Ishikawa (cell line): ENCODE measurements around the gene REEP3.

Experiments
- CEBPB ChIP-seq: IDR thresholded peaks from 2 replicates; pipeline ENCODE4 v1.6.1; 2012
- CREB1 ChIP-seq: IDR thresholded peaks from 2 replicates; pipeline ENCODE4 v1.6.1; 2012; ENCODE audit warnings: low read depth
- EGR1 ChIP-seq: IDR thresholded peaks from 2 replicates; pipeline ENCODE4 v1.6.1; 2012
- EP300 ChIP-seq: IDR thresholded peaks from 2 replicates; pipeline ENCODE4 v1.6.1; 2012; ENCODE audit warnings: borderline replicate concordance
- FOXM1 ChIP-seq: IDR thresholded peaks from 2 replicates; pipeline ENCODE4 v1.6.1; 2012; ENCODE audit warnings: low read depth, borderline replicate concordance
- NFIC ChIP-seq: IDR thresholded peaks from 2 replicates; pipeline ENCODE4 v1.6.1; 2012
- RAD21 ChIP-seq: IDR thresholded peaks from 2 replicates; pipeline ENCODE4 v1.6.1; 2012; ENCODE audit warnings: low read depth
- TAF1 ChIP-seq: IDR thresholded peaks from 2 replicates; pipeline ENCODE4 v1.6.1; 2012; ENCODE audit warnings: low read depth, mild to moderate bottlenecking
- TCF12 ChIP-seq: IDR thresholded peaks from 2 replicates; pipeline ENCODE4 v1.6.1; 2012; ENCODE audit warnings: low read depth
- TEAD4 ChIP-seq: IDR thresholded peaks from 2 replicates; pipeline ENCODE4 v1.6.1; 2012
- YY1 ChIP-seq: IDR thresholded peaks from 2 replicates; pipeline ENCODE4 v1.6.1; 2012; ENCODE audit warnings: low read depth
- ZBTB7A ChIP-seq: IDR thresholded peaks from 2 replicates; pipeline ENCODE4 v1.6.1; 2012; ENCODE audit warnings: low read depth
- TF ChIP-seq, protein P1 (sequence below): IDR thresholded peaks from 2 replicates; pipeline ENCODE4 v1.6.1; 2012
- TF ChIP-seq, protein P2 (sequence below): IDR thresholded peaks from 2 replicates; pipeline ENCODE4 v1.6.1; 2012; ENCODE audit warnings: low read depth, mild to moderate bottlenecking
- TF ChIP-seq, protein P3 (sequence below): IDR thresholded peaks from 2 replicates; pipeline ENCODE4 v1.6.1; 2012

REEP3 gene

DNA sequence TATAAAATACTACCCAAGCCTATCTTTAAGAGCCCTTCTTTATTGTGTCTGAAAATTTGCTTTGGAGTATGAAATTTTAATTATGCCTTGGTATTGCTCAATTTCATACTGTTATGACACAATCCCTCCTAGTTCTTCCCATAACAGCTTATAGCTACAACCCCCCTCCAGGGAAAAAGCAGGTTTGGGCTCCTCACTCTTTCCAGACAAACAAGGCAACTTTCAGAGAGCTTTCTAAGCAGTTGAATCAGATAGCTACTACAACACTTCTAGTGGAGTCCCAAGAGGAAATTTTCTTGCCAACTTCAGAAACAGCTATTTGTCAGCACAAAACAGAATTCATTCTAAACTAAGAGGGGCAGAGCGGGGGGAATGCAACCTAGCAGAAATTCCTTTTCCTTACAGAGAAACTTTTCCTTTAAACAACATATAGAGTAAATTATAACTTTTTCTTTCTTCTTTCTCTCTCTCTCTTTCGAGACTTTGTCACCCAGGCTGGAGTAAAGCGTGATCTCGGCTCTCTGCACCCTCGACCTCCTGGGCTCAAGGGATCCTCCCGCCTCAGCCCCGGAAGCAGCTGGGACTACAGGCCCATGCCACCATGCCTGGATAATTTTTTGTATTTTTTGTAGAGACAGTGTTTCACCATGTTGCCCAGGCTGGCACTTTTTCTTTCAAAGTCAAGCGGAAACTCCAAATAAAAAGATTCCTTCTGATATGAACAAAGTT is 29.4 kb upstream of the REEP3 start:
- TF ChIP-seq, protein P1, sequence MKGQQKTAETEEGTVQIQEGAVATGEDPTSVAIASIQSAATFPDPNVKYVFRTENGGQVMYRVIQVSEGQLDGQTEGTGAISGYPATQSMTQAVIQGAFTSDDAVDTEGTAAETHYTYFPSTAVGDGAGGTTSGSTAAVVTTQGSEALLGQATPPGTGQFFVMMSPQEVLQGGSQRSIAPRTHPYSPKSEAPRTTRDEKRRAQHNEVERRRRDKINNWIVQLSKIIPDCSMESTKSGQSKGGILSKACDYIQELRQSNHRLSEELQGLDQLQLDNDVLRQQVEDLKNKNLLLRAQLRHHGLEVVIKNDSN = no peak
- peak; percentile 96 for TF ChIP-seq CEBPB

DNA sequence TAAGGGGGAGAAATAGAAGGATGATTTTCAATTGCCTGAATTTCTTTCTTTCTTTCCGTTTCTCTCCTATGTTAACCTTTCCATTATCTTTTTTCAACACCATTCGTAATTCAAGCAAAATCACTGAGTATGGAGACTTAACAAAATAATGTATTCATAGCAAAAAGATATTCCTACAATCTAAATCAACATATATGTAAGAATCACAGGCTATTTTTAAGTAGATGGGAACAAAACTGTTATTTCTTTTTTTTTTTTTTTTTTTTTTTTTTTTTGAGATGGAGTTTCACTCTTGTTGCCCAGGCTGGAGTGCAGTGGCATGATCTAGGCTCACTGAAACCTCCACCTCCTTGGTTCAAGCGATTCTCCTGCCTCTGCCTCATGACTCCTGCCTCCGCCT is 28.2 kb upstream of the REEP3 start:
- TF ChIP-seq TCF12 (no peak), NFIC (no peak), TAF1 (no peak), EGR1 (no peak), YY1 (no peak), CREB1 (no peak), FOXM1 (no peak)

DNA sequence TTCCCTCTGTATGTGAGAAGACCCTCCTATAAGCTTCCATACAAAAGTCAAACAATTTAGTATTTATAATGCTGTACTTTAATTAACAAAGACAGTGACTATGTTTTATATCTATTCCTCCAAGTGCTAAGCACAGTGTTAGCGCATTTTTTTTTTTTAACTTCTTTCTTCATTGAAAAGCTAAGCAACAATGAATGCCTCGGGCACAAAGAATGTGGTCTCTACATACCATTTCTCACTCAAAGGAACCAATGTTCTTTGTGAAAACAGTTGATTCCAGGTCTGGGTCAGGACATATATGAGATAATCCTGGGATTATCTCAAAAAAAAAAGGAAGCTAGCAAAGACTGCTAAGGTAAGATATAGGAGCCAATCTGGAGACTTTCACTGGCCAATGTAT is 26.2 kb upstream of the REEP3 start:
- TF ChIP-seq NFIC = no peak
- TF ChIP-seq EP300 = no peak
- TF ChIP-seq, protein P2, sequence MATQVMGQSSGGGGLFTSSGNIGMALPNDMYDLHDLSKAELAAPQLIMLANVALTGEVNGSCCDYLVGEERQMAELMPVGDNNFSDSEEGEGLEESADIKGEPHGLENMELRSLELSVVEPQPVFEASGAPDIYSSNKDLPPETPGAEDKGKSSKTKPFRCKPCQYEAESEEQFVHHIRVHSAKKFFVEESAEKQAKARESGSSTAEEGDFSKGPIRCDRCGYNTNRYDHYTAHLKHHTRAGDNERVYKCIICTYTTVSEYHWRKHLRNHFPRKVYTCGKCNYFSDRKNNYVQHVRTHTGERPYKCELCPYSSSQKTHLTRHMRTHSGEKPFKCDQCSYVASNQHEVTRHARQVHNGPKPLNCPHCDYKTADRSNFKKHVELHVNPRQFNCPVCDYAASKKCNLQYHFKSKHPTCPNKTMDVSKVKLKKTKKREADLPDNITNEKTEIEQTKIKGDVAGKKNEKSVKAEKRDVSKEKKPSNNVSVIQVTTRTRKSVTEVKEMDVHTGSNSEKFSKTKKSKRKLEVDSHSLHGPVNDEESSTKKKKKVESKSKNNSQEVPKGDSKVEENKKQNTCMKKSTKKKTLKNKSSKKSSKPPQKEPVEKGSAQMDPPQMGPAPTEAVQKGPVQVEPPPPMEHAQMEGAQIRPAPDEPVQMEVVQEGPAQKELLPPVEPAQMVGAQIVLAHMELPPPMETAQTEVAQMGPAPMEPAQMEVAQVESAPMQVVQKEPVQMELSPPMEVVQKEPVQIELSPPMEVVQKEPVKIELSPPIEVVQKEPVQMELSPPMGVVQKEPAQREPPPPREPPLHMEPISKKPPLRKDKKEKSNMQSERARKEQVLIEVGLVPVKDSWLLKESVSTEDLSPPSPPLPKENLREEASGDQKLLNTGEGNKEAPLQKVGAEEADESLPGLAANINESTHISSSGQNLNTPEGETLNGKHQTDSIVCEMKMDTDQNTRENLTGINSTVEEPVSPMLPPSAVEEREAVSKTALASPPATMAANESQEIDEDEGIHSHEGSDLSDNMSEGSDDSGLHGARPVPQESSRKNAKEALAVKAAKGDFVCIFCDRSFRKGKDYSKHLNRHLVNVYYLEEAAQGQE = no peak
- no peak for TF ChIP-seq CREB1
- TF ChIP-seq, protein P1 = no peak
- TF ChIP-seq YY1 = no peak
- TF ChIP-seq CEBPB = no peak

DNA sequence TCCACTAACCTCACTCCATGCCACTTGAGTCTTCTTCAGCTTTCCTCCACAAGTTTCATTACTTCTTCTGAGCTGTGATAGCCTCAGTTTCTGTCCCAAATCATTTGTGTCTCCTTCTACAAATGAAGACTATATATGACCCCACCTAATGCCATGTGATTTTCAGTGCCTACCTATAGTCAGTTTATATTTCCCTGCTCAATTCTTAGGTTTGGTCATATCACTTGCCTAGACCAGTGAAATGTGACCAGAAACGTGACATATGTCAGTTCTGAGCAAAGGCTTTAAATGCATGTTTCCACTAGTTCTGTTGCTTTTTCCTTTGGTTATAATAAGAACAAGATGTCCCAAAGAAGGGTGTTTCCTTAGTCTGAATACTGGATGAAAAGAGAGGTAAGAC is 24.6 kb upstream of the REEP3 start:
- TF ChIP-seq YY1 = no peak

DNA sequence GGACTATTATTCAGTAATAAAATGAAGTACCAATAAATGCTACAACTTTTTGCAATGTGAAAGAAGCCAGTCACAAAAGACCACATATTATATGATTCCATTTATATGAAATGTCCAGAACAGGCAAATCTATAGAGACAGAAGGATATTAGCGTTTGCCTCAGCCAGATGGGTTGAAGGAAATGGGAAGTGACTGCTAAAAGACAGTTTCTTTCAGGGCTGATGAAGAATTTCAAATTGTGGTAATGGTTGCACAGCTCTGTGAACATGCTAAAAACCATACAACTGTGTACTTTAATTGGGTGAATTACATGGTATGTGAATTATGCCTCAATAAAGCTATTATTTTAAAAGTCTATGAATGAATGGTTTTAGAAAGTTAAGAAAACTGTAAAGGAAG is 23.9 kb upstream of the REEP3 start:
- TF ChIP-seq EGR1 (no peak), FOXM1 (no peak), TCF12 (no peak), TAF1 (no peak)
- TF ChIP-seq, protein P3, sequence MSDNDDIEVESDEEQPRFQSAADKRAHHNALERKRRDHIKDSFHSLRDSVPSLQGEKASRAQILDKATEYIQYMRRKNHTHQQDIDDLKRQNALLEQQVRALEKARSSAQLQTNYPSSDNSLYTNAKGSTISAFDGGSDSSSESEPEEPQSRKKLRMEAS = no peak

DNA sequence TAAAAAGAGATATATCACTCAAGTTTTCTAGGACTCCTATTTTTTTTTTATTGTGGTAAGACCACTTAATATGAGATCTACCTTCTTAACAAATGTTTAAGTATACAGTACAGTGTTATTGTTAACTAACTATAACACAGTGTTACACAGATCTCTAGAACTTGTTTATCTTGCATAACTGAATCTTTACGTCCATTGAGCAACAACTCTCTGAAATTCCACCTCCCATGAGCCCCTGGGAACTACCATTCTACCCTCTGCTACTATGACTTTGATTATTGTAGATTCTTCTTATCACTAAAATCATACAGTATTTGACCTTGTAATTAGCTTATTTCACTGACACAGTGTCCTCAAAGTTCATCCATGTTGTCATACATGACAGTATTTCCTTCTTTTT is 22.5 kb upstream of the REEP3 start:
- TF ChIP-seq EP300 = no peak
- no peak for TF ChIP-seq TAF1

DNA sequence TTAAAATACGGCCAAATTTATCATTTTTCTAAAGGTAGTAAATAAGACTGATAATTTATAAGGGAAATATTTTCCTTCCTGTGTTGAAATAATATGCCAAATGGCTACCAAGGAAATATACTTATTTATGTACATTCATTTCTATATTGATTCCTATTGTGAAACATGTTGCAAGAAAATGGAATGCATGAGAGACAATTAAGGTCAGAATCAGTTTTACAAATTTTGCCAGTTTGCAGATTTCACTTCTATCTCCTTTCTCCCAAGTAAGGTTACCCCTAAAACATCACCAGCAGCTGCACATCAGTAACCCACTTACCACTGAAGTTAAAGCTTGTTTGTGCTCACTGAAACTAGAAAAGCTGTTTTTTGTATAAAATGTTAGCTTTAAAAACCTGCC is 19.2 kb upstream of the REEP3 start:
- no peak for TF ChIP-seq EGR1
- TF ChIP-seq TAF1 = no peak
- no peak for TF ChIP-seq FOXM1
- no peak for TF ChIP-seq CREB1

DNA sequence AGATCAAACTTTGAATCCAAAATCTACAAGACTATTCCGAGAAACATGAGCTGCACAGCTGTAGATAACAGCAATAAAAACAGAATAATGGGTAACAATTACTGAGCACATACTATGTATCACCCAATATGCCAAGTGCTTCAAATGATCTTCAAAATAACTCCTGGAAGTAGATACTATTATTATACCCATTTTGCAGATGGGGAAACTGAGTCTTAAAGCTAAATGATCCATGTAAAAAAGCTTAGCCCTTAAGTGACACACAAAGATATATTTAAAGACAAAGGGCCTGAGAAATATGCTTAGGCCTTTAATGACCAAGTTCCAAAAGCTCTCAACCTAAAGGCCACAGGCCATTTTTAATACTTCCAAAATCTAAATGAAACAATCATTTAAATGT is 18.4 kb upstream of the REEP3 start:
- TF ChIP-seq TCF12 (no peak), NFIC (no peak), FOXM1 (no peak)
- TF ChIP-seq, protein P3 = no peak
- TF ChIP-seq, protein P1 = no peak

DNA sequence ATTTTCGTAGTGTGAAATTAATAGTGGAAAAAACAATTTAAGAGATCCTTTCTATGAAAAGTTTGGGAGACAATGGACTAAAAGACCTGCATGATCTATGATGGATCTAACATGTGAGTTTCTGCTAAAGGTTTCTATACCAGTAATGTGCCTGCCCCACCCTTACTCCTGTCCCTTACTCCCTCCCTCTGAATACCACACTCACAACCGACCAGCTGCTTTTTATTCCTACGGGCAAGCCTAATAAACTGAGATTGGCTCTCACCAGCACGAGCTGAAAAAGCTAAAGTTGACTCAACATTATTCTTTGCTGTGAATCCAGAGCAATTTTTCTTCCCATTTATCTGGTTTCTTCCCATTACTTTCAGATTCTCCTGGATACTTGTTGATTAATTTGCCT is 17.8 kb upstream of the REEP3 start:
- TF ChIP-seq EP300 = no peak
- TF ChIP-seq, protein P2 = no peak
- no peak for TF ChIP-seq RAD21
- no peak for TF ChIP-seq TAF1
- TF ChIP-seq TCF12 = no peak
- TF ChIP-seq CREB1 = no peak
- TF ChIP-seq ZBTB7A = no peak
- TF ChIP-seq, protein P3 = no peak
- no peak for TF ChIP-seq NFIC
- TF ChIP-seq TEAD4 = no peak
- TF ChIP-seq YY1 = no peak
- no peak for TF ChIP-seq CEBPB
- TF ChIP-seq FOXM1 = no peak
- TF ChIP-seq, protein P1 = no peak
- TF ChIP-seq EGR1 = no peak
